K562 (cell line): ENCODE data around the gene MRPL48. TPM values are rescaled to one million over a fixed set of nuclear protein-coding genes. Genes with fewer than 3 reads are reported as not detected.

Experiments
- CBX3 ChIP-seq, 2 experiments: IDR thresholded peaks; 1 replicate in 1 of 2; 2 replicates in 1 of 2; pipeline ENCODE4 v1.6.1; 2012; ENCODE audit warnings: inconsistent platforms in 2 of 2, low read length in 2 of 2, borderline replicate concordance in 1 of 2, control low read depth in 1 of 2
- DNMT1 ChIP-seq: fragments of 450-650 bp; IDR thresholded peaks from 2 replicates; pipeline ENCODE4 v1.6.1; 2016; ENCODE audit warnings: antibody characterized with exemption, mild to moderate bottlenecking
- DPF2 ChIP-seq: fragments of 450-650 bp; IDR thresholded peaks from 2 replicates; pipeline ENCODE4 v1.6.1; 2016
- E2F1 ChIP-seq: sonication (generic); formaldehyde crosslinking; IDR thresholded peaks from 2 replicates; pipeline ENCODE4 v1.8.1; 2023; ENCODE audit warnings: mild to moderate bottlenecking, missing genetic modification reagents, moderate library complexity
- EGR1 ChIP-seq: fragments of 450-650 bp; conservative IDR thresholded peaks from 2 replicates; pipeline ENCODE4 v1.6.1; 2017; ENCODE audit warnings: mild to moderate bottlenecking
- MAFF ChIP-seq: IDR thresholded peaks from 2 replicates; pipeline ENCODE4 v1.6.1; 2012; ENCODE audit warnings: low read length, improper control_type of control experiment
- NBN ChIP-seq: fragments of 450-650 bp; IDR thresholded peaks from 2 replicates; pipeline ENCODE4 v1.6.1; 2016; ENCODE audit warnings: low read depth, mild to moderate bottlenecking
- NFYB ChIP-seq: IDR thresholded peaks from 2 replicates; pipeline ENCODE4 v1.6.1; 2011; ENCODE audit warnings: mild to moderate bottlenecking, moderate library complexity; ENCODE audit not compliant: insufficient read length; ENCODE audit errors: extremely low read depth
- NR2C1 ChIP-seq, 2 experiments: fragments of 450-650 bp; IDR thresholded peaks; 2 replicates each; pipeline ENCODE4 v1.6.1; 2017; ENCODE audit warnings: mild to moderate bottlenecking in 2 of 2, antibody characterized with exemption in 1 of 2, inconsistent platforms in 1 of 2, missing compliant biosample characterization in 1 of 2, missing genetic modification characterization in 1 of 2
- NRF1 ChIP-seq, 2 experiments: fragments of 450-650 bp; IDR thresholded peaks in 1 of 2; conservative IDR thresholded peaks in 1 of 2; 2 replicates each; pipeline ENCODE4 v1.6.1; 2014; ENCODE audit warnings: mild to moderate bottlenecking in 2 of 2
- PRMT5 ChIP-seq: sonication (generic); formaldehyde crosslinking; IDR thresholded peaks from 2 replicates; pipeline ENCODE4 v1.5.0; 2020; ENCODE audit warnings: missing genetic modification reagents
- RHOXF2B ChIP-seq: fragments of 250-450 bp; sonication (Bioruptor Pico); conservative IDR thresholded peaks from 2 replicates; pipeline ENCODE4 v1.5.1; 2021
- SOX6 ChIP-seq: fragments of 450-650 bp; IDR thresholded peaks from 2 replicates; pipeline ENCODE4 v1.6.1; 2014; ENCODE audit warnings: mild to moderate bottlenecking
- THAP12 ChIP-seq: fragments of 250-450 bp; sonication (Bioruptor Pico); IDR thresholded peaks from 2 replicates; pipeline ENCODE4 v1.9.0; 2021; ENCODE audit warnings: mild to moderate bottlenecking, inconsistent platforms
- ZFPM2 ChIP-seq: fragments of 250-450 bp; sonication (Bioruptor Pico); IDR thresholded peaks from 2 replicates; pipeline ENCODE4 v1.5.1; 2022; ENCODE audit warnings: mild to moderate bottlenecking
- ZNF12 ChIP-seq: sonication (generic); formaldehyde crosslinking; IDR thresholded peaks from 2 replicates; pipeline ENCODE4 v1.4.0; 2020; ENCODE audit warnings: mild to moderate bottlenecking, missing genetic modification reagents
- ZNF134 ChIP-seq: fragments of 250-450 bp; sonication (Bioruptor Pico); conservative IDR thresholded peaks from 2 replicates; pipeline ENCODE4 v1.4.0; 2020
- ZNF23 ChIP-seq: fragments of 250-450 bp; sonication (Bioruptor Pico); IDR thresholded peaks from 2 replicates; pipeline ENCODE4 v1.4.0; 2020; ENCODE audit warnings: mild to moderate bottlenecking
- ZNF444 ChIP-seq: fragments of 250-450 bp; sonication (Bioruptor Pico); IDR thresholded peaks from 2 replicates; pipeline ENCODE4 v1.4.0; 2020; ENCODE audit warnings: mild to moderate bottlenecking, moderate library complexity
- ZNF644 ChIP-seq: fragments of 200-800 bp; sonication (Bioruptor generic); IDR thresholded peaks from 2 replicates; pipeline ENCODE4 v1.6.1; 2016; ENCODE audit warnings: low read depth, missing genetic modification characterization, missing compliant biosample characterization
- polyA plus RNA-seq, 8 experiments: library from polyadenylated mRNA; depleted of rRNA in 4 of 8; stranded (reverse) in 5 of 8; unstranded in 3 of 8; fragments of >200 nt; fragmentation: Nextera tagmentation in 2 of 8; fragmentation: Illumina TruSeq in 1 of 8; extraction: Ambion mirVana in 2 of 8; extraction: Trizol in 1 of 8; gene quantifications; 2 replicates each; pipeline versions ENCODE4 v1.2.1 to v1.2.3, GENCODE V29; 2011 to 2014; ENCODE audit warnings: inconsistent platforms in 1 of 8, missing spikeins in 1 of 8
- total RNA-seq, 7 experiments: library from RNA; depleted of rRNA in 6 of 7; stranded (reverse); fragments of >200 nt in 6 of 7; fragmentation: Illumina TruSeq in 2 of 7; extraction: Trizol in 2 of 7; gene quantifications; 2 replicates each; pipeline versions ENCODE4 v1.2.1 to v1.2.3, GENCODE V29; 2011 to 2021; ENCODE audit warnings: low replicate concordance in 1 of 7
- TF ChIP-seq, protein P1 (sequence below): fragments of 450-650 bp; IDR thresholded peaks from 2 replicates; pipeline ENCODE4 v1.7.0; 2016; ENCODE audit warnings: borderline replicate concordance
- TF ChIP-seq, protein P2 (sequence below): fragments of 250-450 bp; sonication (Bioruptor Pico); IDR thresholded peaks from 2 replicates; pipeline ENCODE4 v1.5.0; 2022; ENCODE audit warnings: mild to moderate bottlenecking

Gene MRPL48
- total and polyA plus RNA-seq, 9 of the 15 experiments (the other 6 are each of a cell fraction or from before 2014, with no cell fraction given) = 66.0 to 237 (median 104) TPM

DNA sequence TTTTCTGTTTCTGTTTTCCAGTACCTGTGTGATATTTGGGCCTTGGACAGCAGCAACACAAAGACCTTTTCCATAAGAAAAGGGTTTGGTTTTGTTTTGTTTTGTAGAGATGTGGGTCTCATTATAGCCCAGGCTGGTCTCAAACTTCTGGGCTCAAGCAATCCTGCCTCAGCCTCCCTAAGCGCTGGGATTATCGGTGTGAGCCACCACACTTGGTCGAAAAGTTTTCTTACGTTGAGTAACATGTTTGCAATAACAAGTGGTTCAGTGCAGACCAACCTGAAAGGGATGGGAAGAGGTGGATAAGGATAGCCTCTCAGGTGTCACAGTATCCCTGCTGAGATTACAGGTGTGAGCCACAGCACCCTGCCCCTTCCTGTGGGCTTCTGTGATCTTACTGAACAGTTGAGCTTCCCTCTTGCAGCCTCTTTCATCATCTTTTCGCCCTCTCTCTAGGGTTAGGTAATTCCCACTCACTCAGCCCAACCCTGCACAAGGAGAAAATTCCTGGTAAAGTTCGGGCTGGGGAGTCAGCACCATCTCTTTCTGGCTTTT lies 3.5 kb upstream of the MRPL48 start (continued):
- TF ChIP-seq THAP12 (CRISPR knock-in tag) = no peak
- no peak for TF ChIP-seq ZNF12 (CRISPR knock-in tag)
- TF ChIP-seq MAFF = no peak
- TF ChIP-seq EGR1 = no peak
- TF ChIP-seq ZNF23 = peak; percentile 56; the same call in 1 of the 2 replicates
- TF ChIP-seq ZNF644 (tag) = peak; percentile 91; the same call in 1 of the 2 replicates
- TF ChIP-seq ZFPM2 = 0 out of 2 replicates have a peak, but pooled peaks have one; percentile 45
- peak in 1 of 2 experiments; percentile 13; a peak in 1 of 4 replicates for TF ChIP-seq NRF1 (conservative IDR thresholded peaks at IDR 0.05 in 1 of 2, IDR thresholded peaks at IDR 0.05 in 1 of 2)
- TF ChIP-seq NBN = peak; percentile 73; the same call in 1 of the 2 replicates
- TF ChIP-seq PRMT5 = no peak
- no peak; the same call in 1 of the 2 replicates for TF ChIP-seq NR2C1 (IDR thresholded peaks at IDR 0.05)
- peak; percentile 85 for TF ChIP-seq NR2C1 (tag; IDR thresholded peaks at IDR 0.05)
- TF ChIP-seq, protein P1, sequence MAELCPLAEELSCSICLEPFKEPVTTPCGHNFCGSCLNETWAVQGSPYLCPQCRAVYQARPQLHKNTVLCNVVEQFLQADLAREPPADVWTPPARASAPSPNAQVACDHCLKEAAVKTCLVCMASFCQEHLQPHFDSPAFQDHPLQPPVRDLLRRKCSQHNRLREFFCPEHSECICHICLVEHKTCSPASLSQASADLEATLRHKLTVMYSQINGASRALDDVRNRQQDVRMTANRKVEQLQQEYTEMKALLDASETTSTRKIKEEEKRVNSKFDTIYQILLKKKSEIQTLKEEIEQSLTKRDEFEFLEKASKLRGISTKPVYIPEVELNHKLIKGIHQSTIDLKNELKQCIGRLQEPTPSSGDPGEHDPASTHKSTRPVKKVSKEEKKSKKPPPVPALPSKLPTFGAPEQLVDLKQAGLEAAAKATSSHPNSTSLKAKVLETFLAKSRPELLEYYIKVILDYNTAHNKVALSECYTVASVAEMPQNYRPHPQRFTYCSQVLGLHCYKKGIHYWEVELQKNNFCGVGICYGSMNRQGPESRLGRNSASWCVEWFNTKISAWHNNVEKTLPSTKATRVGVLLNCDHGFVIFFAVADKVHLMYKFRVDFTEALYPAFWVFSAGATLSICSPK = no peak
- peak; percentile 84; the same call in 1 of the 2 replicates for TF ChIP-seq SOX6
- no peak for TF ChIP-seq ZNF444 (CRISPR knock-in tag)
- no peak for TF ChIP-seq E2F1 (CRISPR knock-in tag)
- TF ChIP-seq NFYB = no peak
- TF ChIP-seq ZNF134 (CRISPR knock-in tag) = no peak
- peak; percentile 84 for TF ChIP-seq DPF2
- TF ChIP-seq, protein P2, sequence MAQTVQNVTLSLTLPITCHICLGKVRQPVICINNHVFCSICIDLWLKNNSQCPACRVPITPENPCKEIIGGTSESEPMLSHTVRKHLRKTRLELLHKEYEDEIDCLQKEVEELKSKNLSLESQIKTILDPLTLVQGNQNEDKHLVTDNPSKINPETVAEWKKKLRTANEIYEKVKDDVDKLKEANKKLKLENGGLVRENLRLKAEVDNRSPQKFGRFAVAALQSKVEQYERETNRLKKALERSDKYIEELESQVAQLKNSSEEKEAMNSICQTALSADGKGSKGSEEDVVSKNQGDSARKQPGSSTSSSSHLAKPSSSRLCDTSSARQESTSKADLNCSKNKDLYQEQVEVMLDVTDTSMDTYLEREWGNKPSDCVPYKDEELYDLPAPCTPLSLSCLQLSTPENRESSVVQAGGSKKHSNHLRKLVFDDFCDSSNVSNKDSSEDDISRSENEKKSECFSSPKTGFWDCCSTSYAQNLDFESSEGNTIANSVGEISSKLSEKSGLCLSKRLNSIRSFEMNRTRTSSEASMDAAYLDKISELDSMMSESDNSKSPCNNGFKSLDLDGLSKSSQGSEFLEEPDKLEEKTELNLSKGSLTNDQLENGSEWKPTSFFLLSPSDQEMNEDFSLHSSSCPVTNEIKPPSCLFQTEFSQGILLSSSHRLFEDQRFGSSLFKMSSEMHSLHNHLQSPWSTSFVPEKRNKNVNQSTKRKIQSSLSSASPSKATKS (CRISPR knock-in tag) = no peak
- 0 out of 2 replicates have a peak, but pooled peaks have one; percentile 28 for TF ChIP-seq RHOXF2B (CRISPR knock-in tag)
- no peak for TF ChIP-seq CBX3 (IDR thresholded peaks at IDR 0.05; ENCODE audit: borderline replicate concordance in 1 of 2, low read length in 2 of 2)
- TF ChIP-seq DNMT1 = no peak
